ENCODE data around the gene ITGB8. TPM values are rescaled to one million over a fixed set of nuclear protein-coding genes. Genes with fewer than 3 reads are reported as not detected.

ITGB8 gene
- total and polyA plus RNA-seq, 2 of the 4 experiments (the other 2 are of a cell fraction): 2.6 to 10.2 TPM

DNA sequence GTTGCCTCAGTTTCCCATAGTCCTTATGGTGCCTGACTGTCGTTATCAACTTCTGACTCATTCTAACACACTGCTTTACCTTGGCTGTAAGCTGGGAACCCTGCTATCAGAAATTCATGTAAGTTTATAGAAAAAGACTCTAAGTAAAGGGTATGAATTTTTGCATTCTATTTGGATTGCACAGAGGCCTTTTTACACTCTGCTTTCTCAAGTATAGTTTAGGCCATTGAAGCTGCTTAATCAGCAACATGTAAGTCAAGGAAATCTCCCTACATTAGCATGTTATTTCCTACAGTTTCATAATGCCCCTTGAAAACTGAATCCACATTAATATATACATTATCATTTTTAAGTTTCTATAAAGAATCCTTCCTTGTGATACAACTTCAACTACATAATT lies 17.1 kb upstream of the ITGB8 start:
- H3K23ac ChIP-seq (ENCODE audit: low read depth, low read length): no peak overlapping the region
- no peaks in the 10 kb centered on the region for H3K36me3 ChIP-seq (ENCODE audit: control insufficient read depth, insufficient read depth, low read length)
- H3K4ac ChIP-seq (ENCODE audit: low read depth, low read length): no peak overlapping the region
- no peaks in the 10 kb centered on the region for H3K27me3 ChIP-seq (ENCODE audit: control insufficient read depth, insufficient read depth, low read length)
- dilution Hi-C loops (cut with HindIII; ENCODE audit: low sequenced_read_pairs, unreplicated experiment): no loop called here
- H2BK5ac ChIP-seq (ENCODE audit: low read depth, low read length, poor library complexity, severe bottlenecking): no peak overlapping the region
- no TSS peak for BruUV-seq (replicated peaks)
- in situ Hi-C loops (cut with MboI; ENCODE audit: low sequenced_read_pairs): loop anchor here (10.0 to 25.0 kb wide), 2 partner anchors 329 to 551 kb away; partner anchors contain the start of gene TMEM196
- intact Hi-C loops (cut with micrococcal nuclease): loop anchor here (5.0 kb wide), 1 partner anchor 284 kb away; no protein-coding TSS in a partner anchor
- no peak overlapping the region for H4K91ac ChIP-seq (ENCODE audit: insufficient read depth, low read depth, low read length)
- H2AK9ac ChIP-seq (replicated peaks; ENCODE audit: low read depth, low read length, poor library complexity): no peak overlapping the region
- DNase-seq: no peak
- no peaks in the 10 kb centered on the region; the same call in 1 of the 2 replicates for H3K4me1 ChIP-seq (ENCODE audit: control insufficient read depth, insufficient read depth, low read length)
- ChIA-PET POLR2A (ENCODE audit: unreplicated experiment) (no interaction called here), CTCF (interaction anchor here (0.7 to 1.7 kb wide), 3 partner anchors 10 to 560 kb away, joined by 3 to 4 read pairs (median 3); no protein-coding TSS in a partner anchor)
- WGBS, 2 experiments (ENCODE audit: extremely low coverage in 2 of 2, insufficient read length in 1 of 2): no CpG with 5 or more reads among the region's 1 CpG
- no peak overlapping the region for H3K4me2 ChIP-seq (ENCODE audit: low read depth, low read length)
- H3K9me1 ChIP-seq (ENCODE audit: insufficient read depth, low read length): no peaks in the 10 kb centered on the region
- no peak overlapping the region for H2AK5ac ChIP-seq (ENCODE audit: low read depth, low read length)
- no peak overlapping the region for H2BK15ac ChIP-seq (ENCODE audit: low read depth, low read length)
- no peak overlapping the region for H2BK20ac ChIP-seq (ENCODE audit: low read depth, low read length)
- no peaks in the 10 kb centered on the region for H3K79me1 ChIP-seq (ENCODE audit: low read depth in 1 of 2, low read length in 2 of 2)
- H2AFZ ChIP-seq (replicated peaks; ENCODE audit: low read length, poor library complexity): no peak overlapping the region
- H3K14ac ChIP-seq (replicated peaks; ENCODE audit: low read depth, low read length): no peak overlapping the region
- ATAC-seq (ENCODE audit: low read depth): no peak
- H4K5ac ChIP-seq (ENCODE audit: low read depth, low read length): no peak overlapping the region
- peak overlapping the region; percentile 58; the same call in 1 of the 2 replicates for H3K18ac ChIP-seq (ENCODE audit: low read depth, low read length)
- H4K8ac ChIP-seq (ENCODE audit: low read depth in 2 of 2, low read length in 2 of 2): no peak overlapping the region
- no peak overlapping the region for H3K9ac ChIP-seq (ENCODE audit: low read depth, low read length)
- H4K20me1 ChIP-seq (ENCODE audit: insufficient read depth, low read length): no peaks in the 10 kb centered on the region
- TF ChIP-seq RCOR1 (IDR thresholded peaks at IDR 0.05; ENCODE audit: insufficient replicate concordance, low read length): no peak
- no peak for TF ChIP-seq POLR2A (IDR thresholded peaks at IDR 0.05; ENCODE audit: low read depth, low read length)
- TF ChIP-seq, protein P1, sequence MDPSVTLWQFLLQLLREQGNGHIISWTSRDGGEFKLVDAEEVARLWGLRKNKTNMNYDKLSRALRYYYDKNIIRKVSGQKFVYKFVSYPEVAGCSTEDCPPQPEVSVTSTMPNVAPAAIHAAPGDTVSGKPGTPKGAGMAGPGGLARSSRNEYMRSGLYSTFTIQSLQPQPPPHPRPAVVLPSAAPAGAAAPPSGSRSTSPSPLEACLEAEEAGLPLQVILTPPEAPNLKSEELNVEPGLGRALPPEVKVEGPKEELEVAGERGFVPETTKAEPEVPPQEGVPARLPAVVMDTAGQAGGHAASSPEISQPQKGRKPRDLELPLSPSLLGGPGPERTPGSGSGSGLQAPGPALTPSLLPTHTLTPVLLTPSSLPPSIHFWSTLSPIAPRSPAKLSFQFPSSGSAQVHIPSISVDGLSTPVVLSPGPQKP (IDR thresholded peaks at IDR 0.05; ENCODE audit: borderline replicate concordance, low read depth, low read length): no peak
- no peak for TF ChIP-seq SMC3 (IDR thresholded peaks at IDR 0.05; ENCODE audit: low read depth, low read length)
- no peak for TF ChIP-seq BHLHE40 (IDR thresholded peaks at IDR 0.05; ENCODE audit: low read depth, low read length)
- no peak for TF ChIP-seq RFX5 (IDR thresholded peaks at IDR 0.05; ENCODE audit: low read depth, low read length)
- no peak for TF ChIP-seq RAD21 (IDR thresholded peaks at IDR 0.05; ENCODE audit: low read length)
- TF ChIP-seq MXI1 (IDR thresholded peaks at IDR 0.05; ENCODE audit: borderline replicate concordance, low read depth, low read length): no peak
- TF ChIP-seq CHD1 (IDR thresholded peaks at IDR 0.05; ENCODE audit: low read depth, low read length): no peak
- TF ChIP-seq, protein P2, sequence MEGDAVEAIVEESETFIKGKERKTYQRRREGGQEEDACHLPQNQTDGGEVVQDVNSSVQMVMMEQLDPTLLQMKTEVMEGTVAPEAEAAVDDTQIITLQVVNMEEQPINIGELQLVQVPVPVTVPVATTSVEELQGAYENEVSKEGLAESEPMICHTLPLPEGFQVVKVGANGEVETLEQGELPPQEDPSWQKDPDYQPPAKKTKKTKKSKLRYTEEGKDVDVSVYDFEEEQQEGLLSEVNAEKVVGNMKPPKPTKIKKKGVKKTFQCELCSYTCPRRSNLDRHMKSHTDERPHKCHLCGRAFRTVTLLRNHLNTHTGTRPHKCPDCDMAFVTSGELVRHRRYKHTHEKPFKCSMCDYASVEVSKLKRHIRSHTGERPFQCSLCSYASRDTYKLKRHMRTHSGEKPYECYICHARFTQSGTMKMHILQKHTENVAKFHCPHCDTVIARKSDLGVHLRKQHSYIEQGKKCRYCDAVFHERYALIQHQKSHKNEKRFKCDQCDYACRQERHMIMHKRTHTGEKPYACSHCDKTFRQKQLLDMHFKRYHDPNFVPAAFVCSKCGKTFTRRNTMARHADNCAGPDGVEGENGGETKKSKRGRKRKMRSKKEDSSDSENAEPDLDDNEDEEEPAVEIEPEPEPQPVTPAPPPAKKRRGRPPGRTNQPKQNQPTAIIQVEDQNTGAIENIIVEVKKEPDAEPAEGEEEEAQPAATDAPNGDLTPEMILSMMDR (conservative IDR thresholded peaks at IDR 0.05; ENCODE audit: low read depth, low read length): no peak
- no peak for TF ChIP-seq CEBPB (IDR thresholded peaks at IDR 0.05; ENCODE audit: low read depth, low read length)
- TF ChIP-seq FOS (IDR thresholded peaks at IDR 0.05; ENCODE audit: low read depth, low read length): no peak
- no peak for TF ChIP-seq MAFK (IDR thresholded peaks at IDR 0.05; ENCODE audit: low read depth, low read length)
- no peak for TF ChIP-seq MAZ (IDR thresholded peaks at IDR 0.05; ENCODE audit: borderline replicate concordance, low read depth, low read length)
- TF ChIP-seq, protein P3, sequence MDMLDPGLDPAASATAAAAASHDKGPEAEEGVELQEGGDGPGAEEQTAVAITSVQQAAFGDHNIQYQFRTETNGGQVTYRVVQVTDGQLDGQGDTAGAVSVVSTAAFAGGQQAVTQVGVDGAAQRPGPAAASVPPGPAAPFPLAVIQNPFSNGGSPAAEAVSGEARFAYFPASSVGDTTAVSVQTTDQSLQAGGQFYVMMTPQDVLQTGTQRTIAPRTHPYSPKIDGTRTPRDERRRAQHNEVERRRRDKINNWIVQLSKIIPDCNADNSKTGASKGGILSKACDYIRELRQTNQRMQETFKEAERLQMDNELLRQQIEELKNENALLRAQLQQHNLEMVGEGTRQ (IDR thresholded peaks at IDR 0.05; ENCODE audit: low read depth, low read length): no peak
- no peak overlapping the region for H3K27ac ChIP-seq (ENCODE audit: insufficient read depth, low read length)
- H3K56ac ChIP-seq (ENCODE audit: extremely low read depth, insufficient read depth, low read length): no peak overlapping the region
- H3K4me3 ChIP-seq (ENCODE audit: insufficient read depth, low read depth, low read length): no peak overlapping the region
- H3K9me3 ChIP-seq (ENCODE audit: control insufficient read depth, insufficient read depth, low read length): no peaks in the 10 kb centered on the region
- H2BK120ac ChIP-seq (ENCODE audit: low read depth, low read length): no peak overlapping the region

Data from IMR-90 (cell line).